HL-60/S4 (cell line): ENCODE results near the gene GTF3C2.

Experiments
- in situ Hi-C: fragments of 300-500 bp; cut with MboI; formaldehyde crosslinking; loops from 2 replicates; pipeline ENCODE4 v1.14.3; 2022; ENCODE audit warnings: low sequenced_read_pairs

The GTF3C2 gene

GRCh38 chr2:27298391-27299080, 58.0 kb downstream of the GTF3C2 start:
- in situ Hi-C loops: no loop called here

- in situ Hi-C loops: no loop called here
Observed at GRCh38 chr2:27297195-27297594, 59.4 kb downstream of the GTF3C2 start.

- in situ Hi-C loops: no loop called here
Observed at GRCh38 chr2:27296481-27296880, 60.1 kb downstream of the GTF3C2 start.

GRCh38 chr2:27294928-27295327, 61.6 kb downstream of the GTF3C2 start:
- in situ Hi-C loops: no loop called here

- in situ Hi-C loops: no loop called here
Observed at GRCh38 chr2:27291865-27292264, 64.7 kb downstream of the GTF3C2 start.

- in situ Hi-C loops: no loop called here
Observed at GRCh38 chr2:27290549-27290948, 66.0 kb downstream of the GTF3C2 start.

- in situ Hi-C loops: loop anchor here (10.0 kb wide), 2 partner anchors 194 to 334 kb away; no protein-coding TSS in a partner anchor
Observed at GRCh38 chr2:27288610-27289009, 68.0 kb downstream of the GTF3C2 start.

GRCh38 chr2:27285481-27285880, 71.1 kb downstream of the GTF3C2 start:
- in situ Hi-C loops: loop anchor here (10.0 kb wide), 2 partner anchors 191 to 331 kb away; no protein-coding TSS in a partner anchor

- in situ Hi-C loops: loop anchor here (10.0 kb wide), 2 partner anchors 190 to 330 kb away; no protein-coding TSS in a partner anchor
Observed at GRCh38 chr2:27284996-27285395, 71.6 kb downstream of the GTF3C2 start.

- in situ Hi-C loops: loop anchor here (10.0 kb wide), 2 partner anchors 188 to 328 kb away; no protein-coding TSS in a partner anchor
Observed at GRCh38 chr2:27282892-27283291, 73.7 kb downstream of the GTF3C2 start.

GRCh38 chr2:27281855-27282559, 74.6 kb downstream of the GTF3C2 start, which contains the start of gene TRIM54:
TRIM54 (plus strand) TSS chr2:27282429; CDS start chr2:27282732, 303 bp downstream.
- in situ Hi-C loops: loop anchor here (10.0 kb wide), 2 partner anchors 187 to 327 kb away; no protein-coding TSS in a partner anchor

- in situ Hi-C loops: loop anchor here (10.0 kb wide), 2 partner anchors 187 to 327 kb away; no protein-coding TSS in a partner anchor
Observed at GRCh38 chr2:27281442-27281841, 75.1 kb downstream of the GTF3C2 start.

- in situ Hi-C loops: loop anchor here (10.0 kb wide), 2 partner anchors 186 to 326 kb away; no protein-coding TSS in a partner anchor
Observed at GRCh38 chr2:27280826-27281225, 75.7 kb downstream of the GTF3C2 start.

GRCh38 chr2:27278010-27278409, 78.6 kb downstream of the GTF3C2 start:
- in situ Hi-C loops: no loop called here
